Erythroblast (primary cell): ENCODE data around the gene LMAN2.
"Not testable (repeated sequence)": the region's sequence is repeated elsewhere in the genome, so short reads cannot be mapped to it uniquely, and the experiment has no call there.

Experiments used
- DNase-seq, 2 experiments: peaks; one replicate each; lab custom pipeline; 2025; lab: John Stamatoyannopoulos, UW
- GATA1 ChIP-seq: IDR thresholded peaks from 2 replicates; pipeline ENCODE4 v1.6.1; 2011; ENCODE audit warnings: low read depth, mild to moderate bottlenecking, control low read depth, low read length, moderate library complexity
- POLR2A ChIP-seq: IDR thresholded peaks from 2 replicates; pipeline ENCODE4 v1.6.1; 2011; ENCODE audit warnings: mild to moderate bottlenecking, low read length

Gene LMAN2

DNA sequence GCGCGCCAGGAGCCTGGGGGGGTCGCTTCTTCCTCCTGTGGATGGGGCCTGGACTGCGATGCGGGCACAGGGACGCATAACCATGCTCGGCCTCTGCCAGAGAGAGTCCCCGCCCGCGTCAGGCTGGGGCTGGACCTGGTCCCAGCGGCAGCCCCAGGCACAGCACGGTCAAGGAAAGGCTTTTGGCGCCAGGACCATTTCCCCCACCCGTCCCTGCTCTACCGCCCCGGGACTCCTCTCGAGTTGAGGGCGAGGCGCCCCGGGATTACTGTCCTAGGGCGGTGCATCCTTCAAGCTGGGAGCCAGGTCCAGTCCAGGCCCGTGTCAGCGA, 40.1 kb downstream of the LMAN2 start:
- TF ChIP-seq POLR2A: no peak
- no peak for TF ChIP-seq GATA1
- peak in 1 of 2 experiments; percentile 69 for DNase-seq

DNA sequence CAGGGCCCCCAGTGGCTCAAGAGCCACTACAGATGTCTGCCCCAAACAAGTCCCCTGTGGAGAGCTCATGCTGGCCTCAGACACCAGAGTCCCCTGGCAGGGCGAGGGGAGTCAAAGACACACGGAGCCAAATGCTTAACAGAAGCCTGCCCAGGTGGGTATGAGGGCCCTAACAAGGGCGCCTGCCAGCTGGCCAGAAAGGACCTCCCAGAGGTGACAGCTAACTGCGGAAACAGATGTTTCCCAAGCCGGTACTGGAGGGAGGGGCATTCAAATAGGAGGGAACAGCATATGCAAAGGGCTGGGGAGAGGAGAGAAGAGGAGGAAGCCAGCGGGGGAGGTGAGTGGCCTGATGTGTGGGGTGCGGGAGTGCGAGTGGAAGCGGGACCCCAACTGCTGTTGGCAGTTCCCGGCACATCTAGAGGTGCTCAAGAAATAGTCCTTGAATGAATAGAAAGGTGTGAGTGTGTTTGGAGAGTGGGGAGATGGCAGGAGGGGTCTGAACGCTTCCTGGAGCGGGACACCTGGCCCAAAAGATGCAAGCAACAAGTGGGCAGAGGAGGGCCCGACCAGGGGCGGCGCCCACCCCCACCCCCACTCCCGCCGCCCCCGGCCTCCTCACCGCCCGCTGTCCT, 40.6 kb downstream of the LMAN2 start:
- peak; percentile 72 to 74 for DNase-seq
- TF ChIP-seq GATA1 (no peak), POLR2A (no peak)

DNA sequence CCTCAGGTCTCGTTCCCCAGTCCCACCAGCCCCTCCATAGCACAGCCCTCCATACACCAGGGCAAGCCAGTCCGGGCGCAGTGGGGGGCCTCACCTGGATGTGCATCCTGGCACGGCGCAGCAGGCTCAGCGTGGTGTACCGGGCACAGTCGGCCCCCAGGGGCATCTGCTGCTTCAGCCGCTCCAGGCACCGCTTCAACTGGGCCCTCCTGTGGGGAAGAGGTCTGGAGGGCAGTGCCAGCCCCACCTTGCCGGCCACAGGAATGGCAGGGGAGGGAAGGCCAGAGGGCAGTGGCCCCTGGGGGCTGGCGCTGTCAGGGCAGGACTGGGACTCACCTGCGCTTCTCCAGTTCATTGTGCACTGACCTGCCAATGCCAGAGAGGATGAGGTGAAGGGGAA, 41.1 kb downstream of the LMAN2 start:
- DNase-seq: no peak
- TF ChIP-seq POLR2A (no peak), GATA1 (no peak)

DNA sequence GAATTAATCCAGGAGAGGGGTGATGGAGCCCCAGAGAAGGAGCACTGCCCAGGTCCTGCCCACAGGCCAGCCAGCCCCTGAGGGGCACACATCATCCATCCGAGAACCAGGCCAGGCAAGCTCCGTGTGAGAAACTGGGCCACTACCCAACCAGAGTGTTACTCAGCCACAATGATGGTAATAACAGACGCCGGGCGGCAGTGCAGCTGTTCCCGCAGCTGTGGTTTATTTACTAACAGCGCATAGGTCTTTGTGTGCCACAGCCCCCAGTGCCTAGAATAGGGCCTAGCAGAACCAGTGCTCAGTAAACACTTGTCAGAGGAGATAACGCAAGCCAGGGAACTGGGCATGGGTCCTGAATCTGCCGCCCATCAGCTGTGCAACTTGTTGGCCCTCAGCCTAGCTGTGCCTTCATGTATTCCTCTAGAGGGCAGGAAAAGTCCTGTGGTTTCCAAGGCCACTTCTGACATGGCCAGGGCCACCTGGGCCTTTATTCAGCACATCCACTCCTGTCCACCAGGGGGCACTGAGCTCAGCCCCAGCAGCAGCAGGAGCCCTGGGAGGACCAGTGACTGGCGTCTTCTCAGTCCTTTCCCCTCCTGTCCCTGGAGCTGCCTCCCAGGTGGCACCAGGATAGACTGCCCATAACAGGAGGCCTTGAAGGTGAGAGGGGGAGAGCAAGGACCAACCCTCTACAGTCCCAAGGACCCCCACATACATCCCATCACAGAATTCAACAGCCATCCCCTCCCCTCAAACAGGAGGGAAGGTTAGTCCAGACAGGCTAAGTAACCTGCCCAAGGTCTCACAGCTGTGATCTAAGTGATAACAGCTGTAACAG, 41.9 kb downstream of the LMAN2 start:
- TF ChIP-seq POLR2A: no peak
- TF ChIP-seq GATA1: no peak
- DNase-seq: peak; percentile 86 to 92

DNA sequence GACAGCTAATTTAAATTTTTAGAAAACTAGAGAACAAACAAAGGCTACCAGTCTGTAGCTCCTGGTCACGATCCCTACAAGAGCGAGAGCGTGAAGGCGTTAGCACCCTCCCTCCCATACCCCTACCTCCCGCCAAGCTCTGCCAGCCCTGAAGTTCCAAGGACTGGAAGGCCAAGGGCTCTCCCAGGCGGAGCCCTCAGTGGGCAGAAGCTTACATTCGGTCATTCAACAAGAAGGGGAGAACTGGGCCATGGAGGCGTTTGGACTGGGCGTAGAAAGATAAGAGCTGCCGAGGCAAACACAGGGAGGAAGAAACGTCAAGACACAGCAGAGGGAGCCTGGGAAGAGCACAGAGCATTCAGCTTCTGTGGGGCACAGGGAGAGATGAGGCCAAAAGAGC, 42.7 kb downstream of the LMAN2 start:
- TF ChIP-seq POLR2A (no peak), GATA1 (no peak)
- no peak for DNase-seq

DNA sequence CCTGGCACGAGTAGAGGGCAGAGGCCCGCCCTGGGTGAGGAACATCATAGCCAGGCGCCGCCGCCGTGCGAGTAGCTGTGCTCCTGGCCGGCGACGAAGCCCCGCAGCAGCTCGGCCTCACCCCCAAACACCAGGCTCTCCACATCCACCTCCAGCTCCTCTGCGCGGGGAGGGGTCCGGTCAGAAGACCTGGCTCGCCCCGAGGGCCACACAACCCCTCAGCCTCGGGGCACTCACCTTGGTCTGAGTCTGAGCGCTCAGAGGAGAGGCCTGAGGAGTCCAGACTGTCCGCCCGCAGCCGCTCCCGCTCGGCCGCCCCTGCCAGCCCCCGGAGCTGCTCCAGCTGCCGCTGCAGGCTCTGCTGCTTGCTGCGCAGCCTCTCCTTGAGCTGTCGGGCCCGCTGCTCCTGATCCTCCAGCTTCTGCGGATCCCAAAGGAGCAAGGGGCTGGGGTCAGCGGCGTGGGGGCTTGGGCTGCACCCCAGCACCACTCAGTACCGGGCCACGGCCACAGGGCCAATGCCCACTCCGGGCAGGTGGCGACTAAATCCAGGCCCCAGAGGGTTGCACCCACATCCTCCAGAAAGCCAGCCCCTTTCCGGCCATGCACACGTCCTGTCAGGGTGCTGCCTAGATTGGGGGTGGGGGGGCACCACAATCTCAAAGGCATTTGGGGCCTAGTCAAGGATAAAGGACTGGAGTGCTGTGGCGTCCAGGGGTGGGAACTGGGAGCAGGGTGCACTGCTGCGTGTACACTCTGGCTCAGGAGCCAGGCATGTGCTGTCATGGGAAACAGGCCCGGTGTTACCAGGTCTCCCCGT, 43.7 kb downstream of the LMAN2 start:
- DNase-seq: no peak
- TF ChIP-seq GATA1 (no peak), POLR2A (no peak)

DNA sequence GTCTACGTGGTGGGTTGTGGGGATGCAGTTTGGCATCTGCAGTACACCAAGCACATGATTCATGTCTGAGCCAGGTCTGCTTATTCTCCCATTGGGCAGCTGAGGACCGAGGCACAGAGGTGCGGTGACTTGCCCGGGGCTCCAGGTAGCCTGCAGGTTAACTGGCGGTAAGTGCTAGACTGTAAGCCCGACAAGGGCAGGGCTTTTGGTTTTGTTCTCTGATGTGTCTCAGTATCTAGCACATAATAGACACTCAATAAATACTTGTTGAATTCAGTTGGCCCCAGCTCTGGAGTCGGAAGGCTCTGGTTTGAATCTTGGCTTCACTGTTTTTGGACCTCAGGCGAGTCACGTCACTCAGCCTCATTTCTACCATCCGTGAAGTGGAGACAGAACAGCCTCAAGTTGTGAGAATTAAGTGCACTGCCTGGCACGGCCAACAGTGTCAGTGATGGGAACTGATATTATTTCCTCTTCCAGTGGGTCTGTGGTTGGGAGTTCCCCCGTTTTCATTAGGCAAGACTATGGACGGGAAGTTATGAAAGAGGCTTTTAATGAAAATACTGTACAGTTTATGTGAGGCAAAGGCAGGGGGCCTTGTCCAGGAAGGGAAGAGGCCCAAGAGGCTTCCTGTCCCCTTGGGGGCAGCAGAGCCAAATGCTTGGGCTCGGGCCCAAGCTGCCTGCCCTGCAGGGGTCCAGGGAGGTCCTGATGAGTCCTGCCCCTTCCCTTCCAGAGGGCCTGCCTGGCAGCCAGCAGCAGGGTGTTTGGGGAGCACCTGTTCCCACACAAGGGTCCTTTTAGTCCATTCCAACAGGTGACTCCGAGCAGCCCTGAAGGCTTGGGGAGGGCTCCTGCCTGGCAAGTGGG, 44.6 kb downstream of the LMAN2 start:
- no peak for DNase-seq
- TF ChIP-seq POLR2A (peak; percentile 37), GATA1 (no peak)

DNA sequence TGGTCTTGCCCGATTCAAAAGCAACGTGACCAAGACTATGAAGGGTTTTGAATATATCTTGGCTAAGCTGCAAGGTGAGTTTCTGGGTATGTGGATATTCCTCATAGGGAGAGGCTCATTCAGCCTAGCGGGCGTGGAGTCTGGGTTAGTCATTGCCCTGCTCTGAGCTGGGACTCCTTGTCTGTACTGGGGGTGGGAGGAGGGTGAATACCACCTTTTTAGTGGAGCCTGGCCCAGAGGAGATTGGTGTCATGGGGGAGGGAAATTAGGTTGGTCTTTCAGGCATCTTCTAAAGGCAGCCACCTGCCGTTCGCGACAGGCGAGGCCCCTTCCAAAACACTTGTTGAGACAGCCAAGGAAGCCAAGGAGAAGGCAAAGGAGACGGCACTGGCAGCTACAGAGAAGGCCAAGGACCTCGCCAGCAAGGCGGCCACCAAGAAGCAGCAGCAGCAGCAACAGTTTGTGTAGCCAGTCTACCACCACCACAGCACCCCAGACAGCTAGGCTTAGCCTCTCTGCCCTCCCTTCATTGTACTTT, 45.3 kb downstream of the LMAN2 start:
- not testable (repeated sequence) for DNase-seq

DNA sequence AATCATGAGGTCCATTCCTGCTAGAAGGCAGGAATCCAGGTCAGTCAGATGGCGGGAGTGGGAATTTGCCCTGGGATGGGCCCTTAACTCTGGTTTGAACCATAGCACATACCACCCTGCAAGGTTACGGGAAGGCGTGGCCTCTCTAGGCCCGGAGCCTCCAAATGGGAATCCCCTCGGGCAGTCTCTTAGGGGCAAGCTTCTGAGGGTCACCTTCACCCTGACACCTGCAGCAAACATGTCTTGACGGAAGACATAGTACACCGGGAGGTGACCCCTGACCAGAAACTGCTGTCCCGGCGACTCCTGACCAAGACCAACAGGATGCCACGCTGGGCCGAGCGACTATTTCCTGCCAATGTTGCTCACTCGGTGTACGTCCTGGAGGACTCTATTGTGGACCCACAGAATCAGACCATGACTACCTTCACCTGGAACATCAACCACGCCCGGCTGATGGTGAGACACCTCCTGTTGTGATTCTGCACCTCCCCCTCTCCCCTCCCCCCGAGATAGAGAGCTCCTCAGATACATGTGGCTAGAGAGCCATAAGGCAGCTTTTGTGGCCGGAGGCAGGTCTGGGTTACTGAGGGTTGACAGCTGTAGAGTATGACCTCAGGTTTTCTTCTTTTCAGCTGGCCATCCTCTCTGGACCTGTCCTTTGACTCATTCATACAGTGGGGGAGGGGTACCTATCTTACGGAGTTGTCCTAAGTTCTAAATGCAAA, 46.9 kb downstream of the LMAN2 start:
- DNase-seq: no peak
- no peak for TF ChIP-seq POLR2A
- no peak for TF ChIP-seq GATA1

DNA sequence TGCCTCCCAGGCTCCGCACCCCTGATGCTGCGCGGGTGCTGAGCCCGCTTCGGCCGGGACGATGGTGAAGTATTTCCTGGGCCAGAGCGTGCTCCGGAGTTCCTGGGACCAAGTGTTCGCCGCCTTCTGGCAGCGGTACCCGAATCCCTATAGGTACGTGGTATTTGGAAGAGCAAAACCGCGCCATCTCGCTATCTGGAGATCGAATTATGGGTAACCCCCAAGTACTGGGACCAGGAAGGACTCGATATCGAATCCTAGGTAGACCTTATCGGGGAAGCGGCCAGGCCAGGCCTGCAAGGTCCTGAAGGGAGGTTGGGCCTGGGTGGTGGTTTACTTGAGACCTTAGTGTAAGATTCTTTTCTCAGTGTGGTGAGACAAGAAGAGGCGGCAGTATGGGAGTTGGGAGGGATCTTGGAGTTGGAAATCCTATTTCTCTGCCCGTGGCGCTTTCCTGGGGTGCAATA, 47.5 kb downstream of the LMAN2 start:
- DNase-seq: peak; percentile 71 to 75
- no peak for TF ChIP-seq GATA1
- TF ChIP-seq POLR2A: peak; percentile 43

DNA sequence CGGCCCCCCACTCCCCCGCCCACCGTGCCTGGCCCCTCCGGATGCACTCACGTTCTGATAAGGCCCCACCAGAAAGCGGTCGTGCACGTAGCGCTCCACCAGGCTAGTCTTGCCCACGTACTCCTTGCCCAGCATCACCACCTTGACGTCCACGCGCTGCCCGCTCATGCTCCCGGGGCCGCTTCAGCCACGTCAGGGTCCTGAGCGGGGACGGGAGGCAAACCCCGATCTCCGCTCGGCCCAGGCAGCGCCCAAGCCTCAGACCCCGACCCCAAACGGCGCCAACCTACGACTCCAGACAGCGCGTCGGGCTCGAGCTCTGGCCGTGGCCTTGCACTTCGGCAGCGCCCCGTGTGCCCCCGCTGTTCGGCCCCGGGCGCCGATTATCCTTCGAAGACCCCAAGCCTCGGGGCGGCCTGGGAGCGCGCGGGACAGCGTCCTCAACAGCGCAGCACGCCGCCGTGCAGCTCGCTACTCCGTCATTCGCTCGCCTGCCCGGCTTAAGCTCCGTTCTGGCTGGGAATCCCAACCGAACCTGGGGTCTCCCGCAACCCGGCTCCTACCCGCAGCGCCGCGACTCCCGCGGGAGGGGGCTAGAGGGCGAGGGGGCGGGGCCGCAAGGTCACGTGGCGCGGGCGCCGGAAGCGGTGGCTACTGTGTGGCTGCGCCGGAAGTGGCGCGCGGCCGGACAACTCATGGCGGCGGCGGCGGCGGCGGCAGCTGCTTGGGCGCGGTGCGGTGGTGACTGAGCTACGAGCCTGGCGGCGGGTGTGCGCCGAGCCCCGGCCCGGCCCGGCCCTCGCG, 48.1 kb downstream of the LMAN2 start, which contains the start of the genes PRELID1 and RAB24:
PRELID1 (plus strand) TSS at position 679 of the 804 bp plus-strand sequence. CDS start 187 bp downstream, outside the sequence.
RAB24 (minus strand) TSS at position 599 of the 804 bp plus-strand sequence; CDS start at position 168, 431 bp downstream.
- TF ChIP-seq GATA1: no peak
- TF ChIP-seq POLR2A: peak; percentile 48

More for the DNA sequence above, 48.1 kb downstream of the LMAN2 start, which contains the start of the genes PRELID1 and RAB24:
- DNase-seq: peak; percentile 94 to 96
